Lung (tissue), 12 donors: ENCODE results near the gene SPR. TPM values are rescaled to one million over a fixed set of nuclear protein-coding genes. Genes with fewer than 3 reads are reported as not detected.
A peak's percentile ranks its signal among the peaks of the same experiment; 100 is the strongest.

ENCODE experiments used
- ATAC-seq: fragments of 200-7000 bp; cut with Tn5 transposase; one replicate; pipeline ENCODE4 v1.9.1; 2020; ENCODE audit warnings: moderate number of reproducible peaks; ENCODE audit not compliant: insufficient read depth, low FRiP score
- DNase-seq, 3 donors: peaks; one replicate each; pipeline ENCODE4 v3.0.0-alpha.2; 2013 to 2017
- H3K27ac ChIP-seq, 2 donors: one replicate each; pipeline ENCODE4 v1.5.1; 2013; ENCODE audit warnings: mild to moderate bottlenecking in 2 of 2, moderate library complexity in 2 of 2, control low read depth in 1 of 2, inconsistent platforms in 1 of 2, low read depth in 1 of 2, low read length in 1 of 2
- H3K27me3 ChIP-seq, 3 donors: one replicate each; pipeline ENCODE4 v1.5.1; 2013; ENCODE audit warnings: low read length in 2 of 3; ENCODE audit not compliant: control insufficient read depth in 3 of 3, insufficient read depth in 3 of 3
- H3K36me3 ChIP-seq, 4 donors: one replicate each; pipeline ENCODE4 v1.5.1; 2013; ENCODE audit warnings: low read length in 4 of 4, mild to moderate bottlenecking in 1 of 4, moderate library complexity in 1 of 4; ENCODE audit not compliant: control insufficient read depth in 4 of 4, insufficient read depth in 4 of 4
- H3K4me1 ChIP-seq, 5 donors: one replicate each; pipeline ENCODE4 v1.5.1; 2013; ENCODE audit warnings: low read length in 5 of 5, mild to moderate bottlenecking in 2 of 5, moderate library complexity in 1 of 5; ENCODE audit not compliant: control insufficient read depth in 5 of 5, insufficient read depth in 5 of 5
- H3K4me3 ChIP-seq: one replicate; pipeline ENCODE4 v1.5.1; 2013; ENCODE audit warnings: mild to moderate bottlenecking, control low read depth, moderate library complexity
- H3K9ac ChIP-seq, 2 donors: one replicate each; pipeline ENCODE4 v1.5.1; 2013; ENCODE audit warnings: low read length in 2 of 2, control low read depth in 1 of 2; ENCODE audit not compliant: insufficient read depth in 1 of 2
- H3K9me3 ChIP-seq, 4 donors: one replicate each; pipeline ENCODE4 v1.5.1; 2013; ENCODE audit warnings: low read length in 3 of 4, mild to moderate bottlenecking in 1 of 4, moderate library complexity in 1 of 4; ENCODE audit not compliant: control insufficient read depth in 4 of 4, insufficient read depth in 3 of 4
- CTCF ChIP-seq: IDR thresholded peaks from 2 replicates; pipeline ENCODE4 v1.5.1; 2012; ENCODE audit warnings: mild to moderate bottlenecking; ENCODE audit errors: control extremely low read depth, extremely low read depth
- WGBS, 2 donors: extraction: QIAGEN DNeasy Blood & Tissue Kit; methylation state at CpG; one replicate each; pipeline ENCODE4 v1.1.7; 2013; 5-methylcytosine and 5-hydroxymethylcytosine counted together
- polyA plus RNA-seq, 2 donors: library from polyadenylated mRNA; stranded (reverse); fragments of 200-250 nt; gene quantifications; one replicate each; pipeline ENCODE4 v1.2.1, GENCODE V29; 2013
- total RNA-seq, 2 donors: library from RNA; depleted of rRNA in 1 of 2; stranded (reverse); fragments of >200 nt in 1 of 2; gene quantifications; one replicate each; pipeline ENCODE4 v1.2.1, GENCODE V29; 2014 to 2021
- donor health status: control.
- donor health status: control.
- donor health status: Bipolar disorder and iron deficiency.
- donor health status: healthy.
- donor health status: DM: yes; HTN: yes; CAD: no.

Gene SPR
- total and polyA plus RNA-seq, 4 donors: 11.1 to 38.0 (median 31.9) TPM

- Histone ChIP-seq H3K9me3 (peaks cover 0 to 6% (median 0%) of the 10 kb centered on the region in 4 donors), H3K4me3 (peak overlapping the region; percentile 6), H3K27ac (no peak overlapping the region), H3K27me3 (peaks cover 7 to 83% (median 83%) of the 10 kb centered on the region in 3 donors), H3K9ac (no peak overlapping the region), H3K36me3 (no peaks in the 10 kb centered on the region), H3K4me1 (peaks cover 0 to 35% (median 4%) of the 10 kb centered on the region in 5 donors)
- TF ChIP-seq CTCF: no peak
- peak; percentile 53 to 64 (median 62) for DNase-seq
- 1% methylated on average over 71 to 86 of the region's 86 CpGs for WGBS, 2 donors
- ATAC-seq: peak; percentile 73
Observed at GRCh38 chr2:72915907-72916742, 28.9 kb downstream of the SPR start.

- no peak for ATAC-seq
- Histone ChIP-seq H3K9ac (no peak overlapping the region), H3K4me3 (no peak overlapping the region), H3K4me1 (peaks cover 0 to 35% (median 4%) of the 10 kb centered on the region in 5 donors), H3K9me3 (peaks cover 0 to 6% (median 0%) of the 10 kb centered on the region in 4 donors), H3K27ac (no peak overlapping the region), H3K27me3 (peaks cover 7 to 83% (median 83%) of the 10 kb centered on the region in 3 donors), H3K36me3 (no peaks in the 10 kb centered on the region)
- WGBS, 2 donors: 3 to 4% methylated on average over 26 to 29 of the region's 29 CpGs
- no peak for TF ChIP-seq CTCF
- no peak for DNase-seq
Observed at GRCh38 chr2:72916743-72917137, 29.5 kb downstream of the SPR start.

GRCh38 chr2:72917138-72917876 lies 30.1 kb downstream of the SPR start, which contains the start of gene EMX1:
Gene EMX1 (plus strand): TSS chr2:72917519. CDS start chr2:72917853, 334 bp downstream.
- peak; percentile 36 to 67 (median 51) for DNase-seq
- ATAC-seq: peak; percentile 68
- TF ChIP-seq CTCF: no peak
- no peak within 1 kb of the TSS for H3K9ac ChIP-seq
- H3K9me3 ChIP-seq: peaks cover 0 to 7% (median 0%) of the 10 kb centered on the region in 4 donors
- no peaks in the 10 kb centered on the region for H3K36me3 ChIP-seq
- H3K27me3 ChIP-seq: peaks cover 7 to 83% (median 83%) of the 10 kb centered on the region in 3 donors
- H3K4me3 ChIP-seq: peak within 1 kb of the TSS; percentile 6
- H3K27ac ChIP-seq: no peak within 1 kb of the TSS
- whole genome bisulfite sequencing, 2 donors: 1% methylated on average over 48 to 82 of the region's 82 CpGs
- H3K4me1 ChIP-seq: peaks cover 0 to 35% (median 4%) of the 10 kb centered on the region in 5 donors
